ENCODE data around the gene SRRM1.
A peak's percentile ranks its signal among the peaks of the same experiment; 100 is the strongest.
"Not testable (repeated sequence)": the region's sequence is repeated elsewhere in the genome, so short reads cannot be mapped to it uniquely, and the experiment has no call there.

Gene SRRM1

DNA sequence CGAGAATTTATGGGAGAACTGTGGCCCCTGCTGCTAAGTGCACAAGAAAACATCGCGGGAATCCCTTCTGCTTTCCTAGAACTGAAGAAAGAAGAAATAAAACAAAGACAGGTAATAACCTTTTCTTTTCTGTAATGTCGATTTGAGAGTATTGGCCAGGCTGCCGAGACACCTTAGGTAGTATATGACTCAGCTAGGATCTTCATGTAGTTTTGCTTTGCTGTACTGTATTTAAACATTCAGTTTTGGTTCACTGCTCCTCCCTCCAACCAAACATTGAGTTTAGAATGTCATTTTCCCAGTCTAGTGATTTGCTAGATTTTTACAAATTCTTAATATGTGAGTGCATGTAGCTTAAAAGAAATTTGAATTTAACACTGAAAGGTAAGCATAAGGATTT lies 5.8 kb downstream of the SRRM1 start:
- DNase-seq: no peak

DNA sequence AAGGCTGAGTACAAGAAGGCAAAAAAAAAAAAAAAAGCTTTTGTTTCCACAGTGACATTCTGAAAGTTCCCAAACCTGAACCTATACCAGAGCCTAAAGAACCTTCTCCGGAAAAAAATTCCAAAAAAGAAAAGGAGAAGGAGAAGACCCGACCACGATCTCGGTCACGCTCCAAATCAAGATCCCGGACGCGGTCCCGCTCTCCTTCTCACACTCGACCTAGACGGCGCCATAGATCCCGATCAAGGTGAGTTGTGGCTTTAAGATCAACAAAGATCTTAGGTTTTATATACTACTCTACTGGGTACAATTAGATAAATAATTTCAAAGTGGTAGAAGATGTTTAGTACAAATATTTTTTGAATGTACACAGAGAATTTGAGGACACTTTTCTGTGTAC lies 9.3 kb downstream of the SRRM1 start:
- DNase-seq: no peak

DNA sequence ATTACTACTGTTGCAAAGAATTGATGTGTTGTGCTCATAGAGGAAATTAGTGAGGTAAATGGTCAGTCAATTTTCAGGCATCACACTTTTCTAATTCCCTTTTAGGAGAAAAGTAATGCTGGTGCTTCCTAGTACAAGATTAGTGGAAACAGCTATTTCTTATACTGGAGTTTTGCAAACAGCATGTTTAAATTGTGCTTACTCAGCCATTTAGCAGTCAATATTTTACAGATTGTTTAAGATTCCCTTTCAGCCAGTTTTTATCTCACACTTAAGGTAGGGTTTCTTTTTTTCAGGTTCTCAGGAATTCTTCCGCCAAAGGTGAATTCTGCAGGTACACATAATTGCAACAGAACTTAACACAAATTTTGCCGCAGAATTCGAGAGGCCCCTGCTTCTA lies 10.9 kb downstream of the SRRM1 start:
- no peak for DNase-seq

DNA sequence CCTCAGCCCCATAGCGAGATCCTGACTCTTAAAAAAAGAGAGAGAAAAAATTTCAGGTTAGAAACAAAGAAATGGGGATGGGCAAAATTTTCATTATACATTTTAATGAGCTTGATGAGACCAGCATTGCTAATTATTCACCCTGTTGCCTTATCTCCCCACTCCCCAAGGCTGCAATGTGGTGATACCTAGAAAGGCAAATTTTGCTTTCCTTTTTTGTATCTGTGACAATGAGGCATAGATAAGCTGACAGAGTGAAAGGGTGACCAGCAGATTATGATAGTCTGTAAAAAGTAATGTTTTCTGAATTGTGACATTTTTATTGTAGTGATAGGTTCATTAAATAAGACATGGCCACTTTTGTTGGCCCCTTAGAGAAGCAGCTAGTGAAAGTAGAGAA lies 12.9 kb downstream of the SRRM1 start:
- DNase-seq: no peak

DNA sequence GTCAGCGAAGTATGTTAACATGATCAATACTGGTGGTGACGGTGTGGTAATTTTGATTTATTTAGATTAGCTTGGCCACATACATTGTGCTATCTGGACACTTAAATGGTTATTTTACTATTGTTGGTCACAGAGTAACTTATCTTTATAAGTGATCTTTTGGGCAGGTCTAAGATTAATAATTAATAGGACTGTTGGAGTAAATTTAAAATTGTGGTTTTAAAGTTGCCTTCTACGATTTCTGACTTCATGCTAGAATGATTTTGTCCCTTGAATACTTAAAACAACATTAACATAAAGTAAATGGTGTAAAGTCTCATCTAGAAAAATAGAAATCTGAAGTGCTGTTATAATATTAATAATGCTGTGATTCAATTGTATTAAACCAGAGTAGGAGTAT lies 14.7 kb downstream of the SRRM1 start:
- DNase-seq: no peak

DNA sequence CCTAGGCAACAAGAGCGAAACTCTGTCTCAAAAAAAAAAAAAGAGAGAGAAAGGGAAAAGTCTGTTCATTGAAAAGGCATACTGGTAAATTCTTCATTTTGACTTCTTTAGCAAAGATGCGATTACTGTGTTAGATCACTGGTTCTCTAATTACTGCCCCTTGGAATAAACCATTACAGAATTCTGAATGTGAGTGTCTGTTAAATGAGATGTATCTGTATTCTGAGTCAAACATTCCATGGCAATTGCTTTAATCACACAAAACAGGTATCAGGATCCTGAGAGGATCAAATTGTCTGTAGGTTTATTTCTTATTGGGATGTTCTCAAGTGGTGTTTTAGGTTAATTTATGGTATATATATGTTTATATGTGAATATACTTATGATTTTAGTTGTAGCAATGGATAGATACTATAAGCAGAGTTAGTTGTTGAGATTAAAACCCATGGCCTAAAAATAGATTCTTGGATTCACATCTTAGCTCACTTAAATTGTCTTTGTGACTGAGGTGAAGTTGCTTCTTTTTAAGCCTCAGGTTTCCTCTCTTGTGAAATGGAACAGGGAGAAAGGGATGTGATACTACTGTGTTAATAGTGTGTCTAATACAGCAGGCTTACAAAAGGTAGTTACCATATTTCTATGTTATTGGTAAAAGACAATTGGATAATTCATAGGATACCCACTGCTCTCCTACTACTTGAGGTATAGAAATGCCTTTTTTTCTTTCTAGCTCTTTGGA lies 16.2 kb downstream of the SRRM1 start:
- DNase-seq: no peak

DNA sequence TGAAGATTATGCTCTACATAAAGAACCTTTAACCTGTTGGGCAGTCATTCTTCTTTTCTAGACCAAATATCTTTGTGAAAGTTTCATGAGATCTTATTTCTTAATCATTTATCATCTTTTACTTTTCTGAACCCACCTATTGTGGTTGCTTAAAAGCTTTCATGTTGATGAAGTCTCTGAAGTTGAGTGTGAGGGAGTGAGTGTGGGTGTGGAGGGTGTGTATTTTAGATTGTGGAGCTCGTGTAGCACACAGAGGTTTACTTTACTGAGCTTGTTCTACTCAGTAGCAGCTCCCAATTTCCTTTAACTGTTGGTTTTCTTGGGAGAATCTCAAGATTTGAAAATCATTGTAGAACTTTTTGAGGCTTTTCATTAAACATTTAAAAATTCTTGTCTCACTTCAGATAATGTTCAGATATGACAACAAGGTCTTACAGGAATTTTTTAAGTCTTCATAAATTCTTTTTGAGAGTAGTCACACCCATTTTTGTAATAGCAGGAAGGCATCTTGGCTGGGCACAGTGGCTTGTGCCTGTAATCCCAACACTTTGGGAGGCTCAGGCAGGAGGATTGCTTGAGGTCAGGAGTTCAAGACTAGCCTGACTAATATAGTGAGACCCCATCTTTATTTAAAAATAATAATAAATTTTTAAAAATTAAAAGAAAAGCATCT lies 17.0 kb downstream of the SRRM1 start:
- no peak for DNase-seq

DNA sequence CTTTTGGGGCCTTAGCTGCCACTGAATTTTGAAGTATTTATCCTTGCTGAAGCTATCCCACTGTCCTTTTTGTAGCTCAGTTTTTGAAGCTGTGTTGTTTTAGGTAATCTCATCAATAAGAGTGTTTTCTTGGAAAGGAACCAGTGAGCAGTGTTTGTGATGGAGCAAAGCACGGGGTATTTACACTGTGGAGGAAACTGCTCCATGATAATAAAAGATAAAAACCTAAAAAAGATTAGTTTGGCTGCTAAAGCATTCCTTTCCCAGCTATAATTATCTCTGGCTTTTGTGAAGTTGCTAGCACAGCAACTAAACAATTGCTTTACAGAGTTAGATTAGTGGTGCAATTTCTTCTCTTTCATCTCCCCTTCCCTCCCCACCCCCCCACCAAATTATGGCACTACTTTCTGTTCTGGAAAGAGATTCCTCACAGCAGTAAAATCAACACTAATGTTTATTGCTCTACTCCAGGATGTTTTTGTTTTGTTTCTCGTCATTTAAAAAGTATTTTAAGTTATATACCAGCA lies 21.5 kb downstream of the SRRM1 start:
- DNase-seq: no peak

DNA sequence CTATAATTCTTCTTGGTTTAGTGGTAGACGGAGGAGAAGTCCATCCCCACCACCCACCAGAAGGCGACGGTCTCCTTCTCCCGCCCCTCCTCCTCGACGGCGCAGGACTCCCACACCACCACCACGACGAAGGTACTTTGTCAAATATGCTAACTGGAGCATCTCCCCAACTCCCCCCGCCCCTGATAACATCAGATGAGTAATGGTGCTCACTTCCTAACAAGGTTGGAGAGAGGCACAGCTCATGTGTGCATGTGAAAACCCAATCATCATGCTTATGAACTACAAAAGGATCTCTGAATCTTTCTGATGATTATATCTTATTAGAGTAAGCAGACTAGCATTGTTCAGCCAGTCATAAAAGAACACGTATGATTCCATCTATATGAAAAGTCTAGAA lies 23.7 kb downstream of the SRRM1 start:
- no peak for DNase-seq

DNA sequence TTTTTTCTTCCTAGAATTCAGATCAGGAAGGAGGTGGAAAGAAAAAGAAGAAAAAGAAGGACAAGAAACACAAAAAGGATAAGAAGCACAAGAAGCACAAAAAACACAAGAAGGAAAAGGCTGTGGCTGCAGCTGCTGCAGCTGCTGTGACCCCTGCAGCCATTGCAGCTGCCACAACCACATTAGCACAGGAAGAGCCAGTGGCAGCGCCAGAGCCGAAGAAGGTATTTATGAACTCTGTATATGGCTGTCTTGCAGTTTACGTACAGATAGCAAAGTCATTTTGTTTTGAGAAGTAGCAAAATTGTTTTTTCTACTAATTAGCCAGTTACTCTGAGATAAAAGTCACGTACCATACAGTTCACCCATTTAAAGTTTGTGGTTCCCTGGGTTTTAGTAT lies 28.3 kb downstream of the SRRM1 start:
- not testable (repeated sequence) for DNase-seq

DNA sequence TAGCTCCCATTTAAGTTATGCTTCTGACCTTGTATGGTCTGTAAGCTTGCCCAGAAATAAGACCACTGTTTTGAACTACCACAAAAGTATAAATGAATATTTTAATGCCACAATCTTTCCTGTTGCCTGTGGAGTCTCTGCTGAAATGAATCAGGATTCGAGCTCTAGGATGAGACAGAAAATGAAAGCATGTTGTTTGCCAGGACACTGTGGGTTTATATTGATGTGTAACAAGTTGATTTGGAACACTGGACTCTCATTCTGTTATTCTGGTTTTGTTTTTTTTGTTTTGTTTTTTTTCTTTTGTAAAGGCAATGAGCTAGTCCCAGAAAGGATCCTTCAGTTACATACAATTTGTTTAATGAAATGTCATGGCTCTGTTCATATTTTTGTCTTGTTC lies 29.6 kb downstream of the SRRM1 start:
- not testable (repeated sequence) for DNase-seq

DNA sequence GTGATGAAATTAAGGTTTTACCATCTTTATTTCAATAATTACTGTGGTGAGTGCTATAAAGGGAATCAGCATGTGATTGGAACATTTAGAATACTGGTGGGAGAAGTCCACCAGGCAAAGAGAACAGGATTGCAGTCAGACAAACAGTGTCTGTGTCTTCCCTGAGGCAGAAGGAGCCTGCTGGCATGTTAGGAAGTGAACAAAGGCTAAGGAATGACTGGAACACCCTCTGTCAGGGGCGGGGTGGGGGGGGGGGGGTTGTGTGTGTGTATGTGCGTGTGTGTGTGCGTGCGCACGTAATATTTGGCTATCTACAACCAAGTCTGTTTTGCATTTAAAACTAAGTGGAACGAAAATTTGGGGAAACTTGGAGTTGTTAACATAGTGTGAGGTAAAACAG lies 30.2 kb downstream of the SRRM1 start:
- no peak for DNase-seq

DNA sequence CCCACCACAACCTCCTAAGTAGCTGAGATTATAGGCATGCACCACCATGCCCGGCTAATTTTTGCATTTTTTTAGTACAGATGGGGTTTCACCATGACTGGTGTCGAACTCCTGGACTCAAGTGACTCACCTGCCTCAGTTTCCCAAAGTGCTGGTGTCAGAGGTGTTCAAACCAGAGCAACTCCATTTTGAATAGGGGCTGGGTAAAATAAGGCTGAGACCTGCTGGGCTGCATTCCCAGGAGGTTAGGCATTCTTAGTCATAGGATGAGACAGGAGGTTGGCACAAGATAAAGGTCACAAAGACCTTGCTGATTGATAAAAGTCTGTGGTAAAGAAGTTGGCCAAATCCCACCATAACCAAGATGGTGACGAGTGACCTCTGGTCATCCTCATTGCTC lies 35.3 kb downstream of the SRRM1 start:
- not testable (repeated sequence) for DNase-seq

DNA sequence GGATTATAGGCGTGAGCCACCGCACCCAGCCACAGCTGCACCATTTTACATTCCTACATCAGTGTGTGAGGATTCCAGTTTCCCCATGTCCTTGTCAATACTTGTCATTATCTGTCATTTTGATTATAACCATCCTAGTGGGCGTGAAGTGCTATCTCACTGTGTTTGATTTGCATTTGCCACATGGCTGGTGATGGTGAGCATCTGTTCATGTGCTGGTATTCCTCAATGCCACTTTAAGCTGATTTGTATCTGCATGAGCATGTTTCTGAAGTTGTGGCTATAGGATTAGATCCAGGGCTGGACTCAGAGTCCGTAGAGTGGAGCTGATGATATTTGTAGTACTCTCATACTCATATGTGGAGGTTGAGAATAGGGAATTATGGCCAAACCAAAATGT lies 36.6 kb downstream of the SRRM1 start:
- DNase-seq: no peak

DNA sequence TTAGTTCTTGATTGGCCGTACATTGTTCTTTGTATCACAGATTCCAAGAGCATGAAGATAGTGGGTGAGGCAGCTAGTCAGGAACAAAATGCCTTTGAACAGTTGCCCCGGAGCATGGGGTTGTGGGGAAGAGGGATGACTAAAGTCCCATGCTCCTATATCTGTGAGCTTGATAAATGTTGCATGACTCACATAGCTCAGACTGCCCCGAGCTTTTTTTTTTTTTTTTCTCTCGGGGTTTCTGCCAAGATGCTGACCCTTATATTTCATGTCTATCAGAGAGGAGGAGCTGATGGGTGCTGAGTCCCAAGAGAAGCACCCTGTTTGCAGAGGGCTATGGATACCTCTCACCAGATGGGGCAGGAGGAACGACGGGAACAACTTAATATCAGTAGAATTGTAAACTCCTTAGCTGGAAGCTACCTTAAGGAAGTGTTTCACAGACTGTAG lies 40.6 kb downstream of the SRRM1 start:
- DNase-seq: no peak

DNA sequence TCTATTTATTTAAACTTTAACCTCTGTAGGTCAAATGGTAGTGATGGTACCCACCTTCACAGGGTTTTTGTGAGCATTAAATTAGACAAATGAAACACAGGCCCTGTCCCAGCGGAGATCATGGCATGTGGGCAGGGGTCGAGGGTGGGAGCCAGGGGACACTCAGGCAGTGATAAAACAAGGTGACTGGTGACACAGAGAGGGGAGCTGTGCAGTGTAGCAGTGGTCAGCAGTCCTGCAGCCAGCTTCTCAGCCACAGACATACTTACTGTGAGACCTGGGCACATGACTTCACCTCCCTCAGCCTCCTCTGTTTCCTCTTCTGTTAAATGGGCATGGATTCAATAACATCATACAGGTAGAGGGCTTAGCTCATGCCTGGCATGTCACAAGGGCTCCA lies 44.9 kb downstream of the SRRM1 start:
- no peak for DNase-seq

DNA sequence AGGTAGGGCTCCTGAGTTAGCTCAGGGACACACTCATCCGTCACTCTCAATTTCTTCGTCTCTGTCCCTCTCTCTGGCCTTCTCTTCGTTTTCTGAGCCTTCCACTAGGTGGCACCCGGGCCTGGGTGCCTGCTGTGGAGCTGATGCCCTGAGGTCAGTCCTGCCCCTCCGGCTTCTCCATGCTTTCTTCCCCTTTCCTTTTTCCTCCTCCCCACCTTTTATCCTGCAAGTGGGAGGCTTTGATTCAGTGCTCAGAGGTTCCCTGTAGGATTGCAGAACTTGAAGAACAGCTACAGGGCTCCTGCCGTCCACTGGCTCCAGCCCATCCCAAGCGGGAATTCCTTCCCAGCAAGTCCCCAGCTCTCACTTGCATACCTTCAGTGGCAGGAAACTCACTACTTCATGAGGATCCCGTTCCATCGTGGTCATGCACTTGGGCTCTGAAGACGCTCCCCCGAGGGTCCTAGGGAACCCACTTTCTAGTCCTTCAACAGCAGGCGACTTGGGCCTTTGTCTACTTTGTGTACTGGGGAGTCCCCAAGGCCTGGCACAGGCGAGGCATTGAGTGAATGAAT lies 45.6 kb downstream of the SRRM1 start:
- DNase-seq: peak; percentile 40

DNA sequence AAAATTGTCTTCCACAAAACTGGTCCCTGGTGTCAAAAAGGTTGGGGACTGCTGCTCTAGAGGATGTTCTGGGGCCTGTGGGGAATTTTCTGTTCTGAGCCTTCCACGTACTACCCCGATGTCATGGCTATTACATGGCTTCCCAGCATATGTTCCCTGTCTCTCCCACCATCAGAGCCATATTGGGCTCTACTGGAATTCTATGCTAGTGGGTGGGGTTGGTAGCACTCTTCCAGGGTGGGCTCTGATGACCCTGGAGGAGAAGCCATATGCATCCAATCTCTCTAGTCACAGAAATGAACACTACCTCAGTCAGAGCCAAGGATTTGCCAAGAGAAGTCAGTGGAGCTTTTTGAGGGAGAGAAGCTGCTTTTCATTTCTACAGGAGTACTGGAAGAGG lies 47.9 kb downstream of the SRRM1 start:
- no peak for DNase-seq

DNA sequence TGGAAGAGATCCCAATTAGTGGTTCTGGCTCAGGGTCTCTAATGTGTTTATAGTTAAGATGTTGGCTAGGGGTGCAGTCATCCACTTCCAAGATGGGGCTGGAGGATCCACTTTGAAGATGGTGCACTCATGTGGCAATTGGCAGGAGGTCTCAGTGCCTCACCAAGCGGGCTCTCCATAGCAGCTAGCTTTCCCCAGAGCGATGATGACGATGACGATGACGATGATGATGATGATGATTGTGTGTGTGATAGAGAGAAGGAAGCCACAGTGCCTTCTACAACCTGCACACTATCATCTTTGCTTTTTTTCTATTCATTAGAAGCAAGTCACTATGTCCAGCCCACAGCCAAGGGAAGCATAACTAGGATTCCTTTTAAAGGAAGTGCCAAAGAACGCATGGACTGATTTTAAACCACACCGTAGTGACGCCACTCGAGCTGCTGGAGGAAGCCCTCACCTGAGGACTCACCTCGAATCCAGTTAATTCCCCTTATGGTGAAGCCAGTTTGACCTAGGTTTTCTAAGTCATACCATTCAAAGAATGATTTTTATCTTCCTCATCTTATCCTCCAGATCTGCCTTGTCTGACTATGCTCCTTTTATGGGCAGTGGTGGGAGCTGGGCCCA lies 49.4 kb downstream of the SRRM1 start:
- no peak for DNase-seq

DNA sequence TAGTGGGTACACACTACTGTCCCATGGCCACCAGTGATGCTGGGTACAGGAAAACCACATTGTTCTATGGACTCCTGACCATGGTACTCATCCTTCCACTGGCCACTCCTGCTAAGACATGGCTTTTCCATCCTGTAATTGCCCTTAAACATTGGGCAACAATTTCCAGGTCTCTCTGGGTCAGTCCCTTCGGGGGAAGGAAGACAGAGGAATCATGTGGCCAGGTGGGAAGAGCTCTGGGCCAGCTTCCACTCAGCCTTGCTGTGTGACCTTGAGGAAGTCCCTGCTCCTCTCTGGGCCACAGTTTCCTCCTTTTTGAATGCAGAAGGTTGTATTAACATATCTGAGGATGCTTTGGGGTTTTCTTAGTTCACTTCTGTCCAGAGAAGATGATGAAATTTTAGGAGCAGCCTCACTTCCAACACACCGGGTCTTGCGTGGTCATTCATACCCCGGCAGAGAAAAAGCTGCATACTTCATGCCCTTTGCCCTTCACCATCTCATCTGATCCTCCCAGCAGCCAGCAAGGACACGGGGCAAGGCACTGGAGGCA lies 50.8 kb downstream of the SRRM1 start:
- DNase-seq: no peak

DNA sequence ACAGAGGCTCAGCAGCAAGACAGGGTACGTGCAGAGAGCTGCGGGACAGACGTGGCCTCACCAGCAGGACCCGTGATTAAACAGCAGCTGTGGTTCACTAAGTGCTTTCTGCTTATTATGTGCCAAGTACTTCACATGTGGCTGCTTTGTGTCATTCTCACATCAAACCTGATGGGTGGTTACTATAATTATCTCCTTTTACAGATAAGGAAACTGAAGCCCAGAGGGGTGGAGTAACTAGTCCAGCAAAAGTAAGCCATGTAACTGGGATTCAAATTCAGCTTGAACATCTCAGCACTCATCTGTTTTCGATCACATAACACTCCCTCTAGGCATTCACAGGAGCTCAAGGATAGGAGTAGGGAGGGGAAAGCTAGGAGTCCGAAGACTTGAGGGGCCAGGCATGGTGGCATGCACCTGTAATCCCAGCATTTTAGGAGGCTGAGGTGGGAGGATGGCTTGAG lies 51.3 kb downstream of the SRRM1 start:
- DNase-seq: no peak

DNA sequence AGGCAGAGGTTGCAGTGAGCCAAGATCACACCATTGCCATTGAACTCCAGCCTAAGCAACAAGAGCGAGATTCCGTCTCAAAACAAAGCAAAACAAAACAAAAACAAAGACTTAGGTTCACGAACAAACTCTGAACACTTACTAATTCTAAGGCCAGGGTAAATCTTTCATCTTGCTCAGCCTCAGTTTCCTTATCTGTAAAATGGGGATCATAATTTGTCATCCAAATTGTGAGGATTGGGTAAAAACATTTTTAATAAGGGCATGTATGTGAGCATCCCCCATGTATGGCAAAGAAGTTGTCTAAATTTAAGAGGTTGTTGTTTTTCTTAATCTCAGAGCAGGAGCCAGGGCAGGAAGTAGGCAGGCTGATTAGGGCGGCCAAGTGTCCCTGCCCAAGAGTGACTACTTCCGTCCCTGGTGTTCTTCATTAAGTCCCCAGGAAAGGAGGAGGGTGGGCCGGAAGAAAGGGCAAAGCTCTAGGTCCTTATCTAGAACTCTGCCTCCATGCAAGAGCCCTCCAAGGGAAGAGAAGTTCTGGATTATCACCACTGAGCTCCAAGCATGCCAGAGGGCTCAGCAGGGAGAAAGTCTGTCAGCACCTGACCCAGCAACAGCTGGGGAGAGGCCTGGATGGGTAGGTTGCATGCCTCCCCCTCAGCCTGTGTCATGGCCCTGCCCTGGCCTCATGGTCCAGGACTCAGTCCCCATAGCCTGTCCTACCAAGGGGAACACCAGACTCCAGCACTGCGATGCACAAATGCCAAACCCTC lies 52.3 kb downstream of the SRRM1 start:
- DNase-seq: no peak
